GM19099 (cell line): Measurements from ENCODE around the gene CPSF4L.

Experiments used
- POLR2A ChIP-seq: IDR thresholded peaks from 3 replicates; pipeline ENCODE4 v1.6.1; 2011; ENCODE audit warnings: low read depth; ENCODE audit not compliant: insufficient read length; ENCODE audit errors: extremely low read depth

The CPSF4L gene

GRCh38 chr17:73261952-73262675 lies 434 bp upstream of the CPSF4L start:
- TF ChIP-seq POLR2A: no peak

- TF ChIP-seq POLR2A: no peak
Observed at GRCh38 chr17:73257516-73257915, 4.2 kb downstream of the CPSF4L start.

- no peak for TF ChIP-seq POLR2A
Observed at GRCh38 chr17:73256220-73256619, 5.5 kb downstream of the CPSF4L start.

GRCh38 chr17:73255671-73256181 lies 6.0 kb downstream of the CPSF4L start:
- TF ChIP-seq POLR2A: no peak

GRCh38 chr17:73251871-73252270 lies 9.8 kb downstream of the CPSF4L start:
- no peak for TF ChIP-seq POLR2A

- TF ChIP-seq POLR2A: no peak
Observed at GRCh38 chr17:73250851-73251640, 10.6 kb downstream of the CPSF4L start.

- TF ChIP-seq POLR2A: no peak
Observed at GRCh38 chr17:73249700-73250099, 12.0 kb downstream of the CPSF4L start.

GRCh38 chr17:73248532-73248931 lies 13.1 kb downstream of the CPSF4L start:
- TF ChIP-seq POLR2A: no peak

- no peak for TF ChIP-seq POLR2A
Observed at GRCh38 chr17:73247726-73248125, 14.0 kb downstream of the CPSF4L start.

- TF ChIP-seq POLR2A: no peak
Observed at GRCh38 chr17:73240561-73240960, 21.1 kb downstream of the CPSF4L start.

- no peak for TF ChIP-seq POLR2A
Observed at GRCh38 chr17:73237714-73238113, 24.0 kb downstream of the CPSF4L start.

- TF ChIP-seq POLR2A: no peak
Observed at GRCh38 chr17:73234736-73235135, 26.9 kb downstream of the CPSF4L start.

GRCh38 chr17:73232587-73233373 lies 28.9 kb downstream of the CPSF4L start:
- peak; percentile 24 for TF ChIP-seq POLR2A

- peak; percentile 82 for TF ChIP-seq POLR2A
Observed at GRCh38 chr17:73231841-73232586, 29.7 kb downstream of the CPSF4L start.
